Mucosa of stomach (tissue), 1 donor: Measurements from ENCODE around the gene COL23A1.
"Not testable (repeated sequence)": the region's sequence is repeated elsewhere in the genome, so short reads cannot be mapped to it uniquely, and the experiment has no call there.

Source experiments
- H3K27me3 ChIP-seq: one replicate; pipeline ENCODE4 v1.7.0; 2013; ENCODE audit warnings: mild to moderate bottlenecking, low read length; ENCODE audit not compliant: control insufficient read depth, insufficient read depth
- H3K36me3 ChIP-seq: one replicate; pipeline ENCODE4 v1.7.0; 2013; ENCODE audit warnings: low read length; ENCODE audit not compliant: control insufficient read depth, insufficient read depth
- H3K4me1 ChIP-seq: one replicate; pipeline ENCODE4 v1.7.0; 2013; ENCODE audit warnings: mild to moderate bottlenecking, low read length; ENCODE audit not compliant: control insufficient read depth, insufficient read depth
- H3K4me3 ChIP-seq: one replicate; pipeline ENCODE4 v1.7.0; 2013; ENCODE audit warnings: low read length
- H3K9ac ChIP-seq: one replicate; pipeline ENCODE4 v1.7.0; 2013; ENCODE audit warnings: mild to moderate bottlenecking, low read length, moderate library complexity
- H3K9me3 ChIP-seq: one replicate; pipeline ENCODE4 v1.7.0; 2013; ENCODE audit warnings: mild to moderate bottlenecking, low read length, moderate library complexity; ENCODE audit not compliant: control insufficient read depth
- donor health status: Pancreatic carcinoma.

Gene COL23A1

DNA sequence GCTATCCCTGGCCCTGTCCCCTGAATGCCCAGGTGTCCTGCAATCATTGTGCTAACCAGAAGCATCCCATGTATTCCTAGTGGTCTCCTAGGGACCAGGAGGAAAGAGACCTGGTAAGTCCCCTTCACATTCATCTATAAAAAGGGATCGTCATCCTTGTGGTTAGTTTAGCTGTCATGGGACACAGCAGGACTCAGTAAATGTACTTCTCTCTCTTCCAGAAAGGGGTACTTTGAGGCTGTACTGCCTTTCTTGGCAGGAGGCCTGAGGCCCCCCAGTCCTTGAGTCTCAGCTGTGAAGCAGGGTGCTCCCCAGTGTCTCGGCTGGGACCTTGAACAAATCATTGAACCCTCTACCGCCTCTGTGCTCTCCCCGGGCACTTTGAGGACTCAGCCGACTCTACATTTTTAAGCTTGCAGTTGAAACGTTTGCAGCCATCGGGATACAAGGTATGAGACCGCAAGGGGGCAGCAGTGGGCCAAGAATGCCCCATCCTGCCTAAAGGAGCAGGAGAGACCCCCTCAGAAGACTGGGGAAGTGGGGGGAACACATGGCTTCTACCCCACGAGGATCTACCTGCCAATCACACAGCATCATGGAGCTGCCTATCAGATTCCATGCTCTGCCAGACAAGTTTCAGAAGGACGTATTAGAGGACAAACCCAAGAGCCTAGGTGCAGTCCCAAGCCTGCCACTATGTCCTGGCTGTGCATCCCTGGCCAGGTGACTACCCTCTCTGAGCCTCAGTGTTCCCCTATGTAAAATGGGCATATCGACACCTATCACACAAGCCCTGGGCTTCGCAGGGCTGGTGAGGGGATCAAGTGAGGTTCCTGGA, 355.2 kb downstream of the COL23A1 start:
- no peak overlapping the region for H3K9ac ChIP-seq

GRCh38 chr5:178234121-178234749, 356.0 kb downstream of the COL23A1 start:
- no peak overlapping the region for H3K9ac ChIP-seq
- H3K4me1 ChIP-seq = peaks cover 48% of the 10 kb centered on the region
- H3K4me3 ChIP-seq = no peak overlapping the region
- H3K27me3 ChIP-seq = no peaks in the 10 kb centered on the region
- H3K9me3 ChIP-seq = no peaks in the 10 kb centered on the region
- H3K36me3 ChIP-seq = peaks cover 12% of the 10 kb centered on the region

More for the DNA sequence above, 355.2 kb downstream of the COL23A1 start:
- Histone ChIP-seq H3K9me3 (no peaks in the 10 kb centered on the region), H3K4me3 (no peak overlapping the region), H3K36me3 (peaks cover 6% of the 10 kb centered on the region), H3K27me3 (no peaks in the 10 kb centered on the region), H3K4me1 (peaks cover 46% of the 10 kb centered on the region)

DNA sequence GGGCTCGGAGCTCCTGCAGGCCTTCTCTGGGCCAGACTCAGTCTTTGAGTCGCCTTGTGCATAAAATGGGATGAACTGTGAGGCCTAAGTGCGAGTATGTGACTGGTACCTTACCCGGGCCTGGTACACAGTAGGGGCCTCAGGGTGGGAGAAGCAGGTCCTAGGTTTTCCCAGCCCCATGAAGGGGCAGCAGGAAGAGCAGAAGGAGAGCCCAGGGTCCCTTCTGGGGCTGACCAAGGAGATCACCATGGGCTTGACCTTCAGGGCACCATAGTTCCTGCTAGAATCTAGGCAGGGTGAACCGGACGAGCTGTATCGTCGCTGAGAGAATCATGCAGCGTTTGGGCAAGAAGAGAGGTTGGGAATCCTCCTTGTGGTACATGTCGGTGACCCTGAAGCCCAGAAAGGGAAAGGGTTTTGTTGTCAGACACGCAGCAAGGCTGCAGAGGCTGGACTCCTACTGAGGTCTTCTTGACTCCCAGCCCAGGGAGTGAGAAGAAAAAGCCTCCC, 357.2 kb downstream of the COL23A1 start:
- peak overlapping the region; percentile 89 for H3K9ac ChIP-seq
- peaks cover 43% of the 10 kb centered on the region for H3K4me1 ChIP-seq
- no peaks in the 10 kb centered on the region for H3K9me3 ChIP-seq
- H3K4me3 ChIP-seq = no peak overlapping the region
- H3K27me3 ChIP-seq = no peaks in the 10 kb centered on the region
- H3K36me3 ChIP-seq = peaks cover 13% of the 10 kb centered on the region

DNA sequence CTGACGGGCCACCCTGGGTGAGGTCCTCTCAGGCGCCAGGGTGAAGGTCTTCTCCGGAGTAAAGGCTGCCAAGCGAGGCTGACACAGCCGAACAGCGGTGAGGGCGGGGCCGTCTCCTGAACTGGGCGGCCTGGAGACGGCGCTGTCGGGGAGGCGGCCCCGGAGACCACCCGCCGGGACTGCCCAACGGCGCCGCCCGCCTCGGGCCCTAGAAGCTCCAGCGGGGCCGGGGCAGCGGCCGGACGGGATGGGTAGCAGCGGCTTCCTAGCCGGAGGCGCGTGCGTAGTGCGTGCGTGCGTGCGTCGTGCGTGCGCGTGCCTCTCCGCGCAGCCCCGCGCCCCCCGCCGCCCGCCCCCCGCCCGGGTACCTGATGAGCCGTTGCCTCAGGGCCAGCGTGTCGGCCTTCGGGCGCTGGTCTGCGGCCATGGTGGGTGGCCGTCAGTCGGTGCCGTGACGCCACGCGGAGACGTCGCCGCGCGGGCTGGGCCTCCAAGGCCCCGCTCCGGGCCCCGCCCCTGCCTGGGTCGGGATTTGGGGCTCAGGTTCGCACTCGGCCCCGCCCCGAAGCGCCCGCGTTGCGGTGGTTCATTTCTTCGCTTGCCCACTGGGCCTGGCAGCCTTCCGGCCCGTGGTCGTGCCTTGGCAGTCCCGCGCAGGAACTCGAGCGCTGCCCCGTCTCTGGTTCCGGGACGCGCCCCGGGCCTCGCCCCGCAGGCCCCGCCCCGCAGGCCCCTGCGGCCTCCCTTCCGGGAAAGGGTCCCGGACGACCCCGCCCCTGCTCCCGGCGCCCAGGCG, 357.9 kb downstream of the COL23A1 start, which contains the start of gene PHYKPL:
Gene PHYKPL (minus strand): TSS at position 679 of the 796 bp plus-strand sequence. CDS start 252 bp downstream, at position 427.
- Histone ChIP-seq H3K4me1 (peaks cover 36% of the 10 kb centered on the region), H3K9me3 (no peaks in the 10 kb centered on the region), H3K9ac (peak within 1 kb of the TSS; percentile 89), H3K27me3 (no peaks in the 10 kb centered on the region), H3K4me3 (peak within 1 kb of the TSS; percentile 83), H3K36me3 (peaks cover 13% of the 10 kb centered on the region)

GRCh38 chr5:178231539-178232123, 358.6 kb downstream of the COL23A1 start:
- peaks cover 13% of the 10 kb centered on the region for H3K36me3 ChIP-seq
- peaks cover 29% of the 10 kb centered on the region for H3K4me1 ChIP-seq

GRCh38 chr5:178230879-178231538, 359.2 kb downstream of the COL23A1 start:
- Histone ChIP-seq H3K4me3 (peak overlapping the region; percentile 83), H3K9ac (peak overlapping the region; percentile 89), H3K4me1 (peaks cover 26% of the 10 kb centered on the region), H3K27me3 (no peaks in the 10 kb centered on the region), H3K36me3 (peaks cover 13% of the 10 kb centered on the region), H3K9me3 (no peaks in the 10 kb centered on the region)

More at GRCh38 chr5:178231539-178232123, 358.6 kb downstream of the COL23A1 start:
- Histone ChIP-seq H3K9ac (peak overlapping the region; percentile 89), H3K4me3 (peak overlapping the region; percentile 83), H3K9me3 (no peaks in the 10 kb centered on the region), H3K27me3 (no peaks in the 10 kb centered on the region)

GRCh38 chr5:178229861-178230260, 360.3 kb downstream of the COL23A1 start:
- H3K4me3 ChIP-seq = no peak overlapping the region
- H3K27me3 ChIP-seq = no peaks in the 10 kb centered on the region
- peaks cover 13% of the 10 kb centered on the region for H3K36me3 ChIP-seq
- H3K9ac ChIP-seq = peak overlapping the region; percentile 89
- H3K9me3 ChIP-seq = no peaks in the 10 kb centered on the region
- peaks cover 26% of the 10 kb centered on the region for H3K4me1 ChIP-seq

GRCh38 chr5:178229111-178229510, 361.1 kb downstream of the COL23A1 start:
- not testable (repeated sequence) for H3K9me3 ChIP-seq
- H3K4me1 ChIP-seq = peaks cover 26% of the 10 kb centered on the region

GRCh38 chr5:178228609-178229008, 361.6 kb downstream of the COL23A1 start:
- Histone ChIP-seq H3K4me3 (no peak overlapping the region), H3K27me3 (no peaks in the 10 kb centered on the region), H3K4me1 (peaks cover 26% of the 10 kb centered on the region), H3K36me3 (peaks cover 13% of the 10 kb centered on the region), H3K9me3 (no peaks in the 10 kb centered on the region), H3K9ac (no peak overlapping the region)

More at GRCh38 chr5:178229111-178229510, 361.1 kb downstream of the COL23A1 start:
- peaks cover 13% of the 10 kb centered on the region for H3K36me3 ChIP-seq
- H3K27me3 ChIP-seq, H3K4me3 ChIP-seq, H3K9ac ChIP-seq: not testable (repeated sequence)

DNA sequence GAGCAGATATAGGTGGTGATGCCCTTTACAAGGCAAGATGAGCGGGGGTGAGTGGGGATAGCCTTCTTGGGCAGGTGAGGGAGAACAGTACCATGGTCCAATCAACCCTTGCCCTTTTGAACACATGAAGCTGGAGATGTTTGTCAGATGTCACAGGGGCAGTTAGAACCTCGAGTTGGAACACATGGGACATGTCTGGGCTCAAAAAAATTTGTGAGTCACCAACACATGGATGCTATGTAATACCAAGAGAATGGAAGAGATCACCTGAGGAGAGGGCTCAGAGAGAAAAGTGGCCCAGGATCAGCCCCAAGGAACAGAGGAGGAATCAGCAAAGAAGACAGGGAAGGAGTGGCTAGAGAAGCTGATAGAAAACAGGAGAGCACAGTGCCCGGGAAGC, 362.3 kb downstream of the COL23A1 start:
- no peak overlapping the region for H3K4me3 ChIP-seq
- no peaks in the 10 kb centered on the region for H3K27me3 ChIP-seq
- peaks cover 25% of the 10 kb centered on the region for H3K4me1 ChIP-seq
- no peak overlapping the region for H3K9ac ChIP-seq
- peaks cover 13% of the 10 kb centered on the region for H3K36me3 ChIP-seq
- no peaks in the 10 kb centered on the region for H3K9me3 ChIP-seq

DNA sequence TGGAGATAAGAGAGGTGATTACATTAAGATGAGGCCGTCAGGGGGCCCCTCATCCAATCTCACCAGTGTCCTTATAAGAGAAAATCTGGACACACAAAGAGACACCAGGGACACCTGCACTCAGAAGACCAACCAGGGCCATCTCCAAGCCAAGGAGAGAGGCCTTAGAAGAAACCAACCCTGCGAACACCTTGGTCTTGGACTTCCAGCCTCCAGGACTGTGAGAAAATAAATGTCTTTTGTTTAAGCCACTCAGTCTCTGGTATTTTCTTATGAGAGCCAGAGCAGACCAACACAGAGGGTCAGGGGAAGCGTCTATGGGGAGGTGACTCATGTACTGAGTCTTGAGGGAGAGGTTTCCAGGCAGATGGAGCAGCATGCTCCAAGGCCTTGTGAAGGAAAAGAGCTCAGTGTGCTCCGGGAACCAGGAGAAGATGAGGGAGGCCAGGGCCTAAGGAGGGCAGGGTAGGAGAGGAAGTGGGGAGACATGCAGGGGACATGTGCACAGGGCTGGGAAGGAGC, 363.0 kb downstream of the COL23A1 start:
- H3K27me3 ChIP-seq = no peaks in the 10 kb centered on the region
- H3K36me3 ChIP-seq = peaks cover 13% of the 10 kb centered on the region
- peaks cover 22% of the 10 kb centered on the region for H3K4me1 ChIP-seq
- no peak overlapping the region for H3K4me3 ChIP-seq
- H3K9me3 ChIP-seq = no peaks in the 10 kb centered on the region
- H3K9ac ChIP-seq = no peak overlapping the region
